Measurements from ENCODE around the gene TOMM20.

Gene TOMM20

GRCh38 chr1:235138821-235139220 is 10.2 kb upstream of the TOMM20 start:
- FAIRE-seq (no peak), DNase-seq (ENCODE audit: insufficient read length, low spot score) (no peak)

- no peak for FAIRE-seq
- DNase-seq (ENCODE audit: insufficient read length, low spot score) = no peak
Observed at GRCh38 chr1:235136111-235136510, 7.5 kb upstream of the TOMM20 start.

- FAIRE-seq (no peak), DNase-seq (ENCODE audit: insufficient read length, low spot score) (no peak)
Observed at GRCh38 chr1:235134171-235134570, 5.5 kb upstream of the TOMM20 start.

GRCh38 chr1:235133086-235133485 is 4.4 kb upstream of the TOMM20 start:
- FAIRE-seq (no peak), DNase-seq (ENCODE audit: insufficient read length, low spot score) (no peak)

- DNase-seq (ENCODE audit: insufficient read length, low spot score) = no peak
Observed at GRCh38 chr1:235131961-235132360, 3.3 kb upstream of the TOMM20 start.

GRCh38 chr1:235130766-235131270 is 2.2 kb upstream of the TOMM20 start:
- DNase-seq (ENCODE audit: insufficient read length, low spot score) (no peak), FAIRE-seq (no peak)

More at GRCh38 chr1:235131961-235132360, 3.3 kb upstream of the TOMM20 start:
- FAIRE-seq = no peak

GRCh38 chr1:235129774-235130570 is 1.3 kb upstream of the TOMM20 start:
- FAIRE-seq (no peak), DNase-seq (ENCODE audit: insufficient read length, low spot score) (no peak)

- no peak for FAIRE-seq
- no peak for DNase-seq (ENCODE audit: insufficient read length, low spot score)
Observed at GRCh38 chr1:235127732-235128455, 743 bp downstream of the TOMM20 start.

- no peak for DNase-seq (ENCODE audit: insufficient read length, low spot score)
- no peak for FAIRE-seq
Observed at GRCh38 chr1:235127203-235127602, 1.4 kb downstream of the TOMM20 start.

GRCh38 chr1:235124665-235125064 is 4.0 kb downstream of the TOMM20 start:
- no peak for DNase-seq (ENCODE audit: insufficient read length, low spot score)
- no peak for FAIRE-seq

GRCh38 chr1:235124111-235124510 is 4.5 kb downstream of the TOMM20 start:
- DNase-seq (ENCODE audit: insufficient read length, low spot score) (no peak), FAIRE-seq (no peak)

GRCh38 chr1:235122348-235122747 is 6.3 kb downstream of the TOMM20 start:
- FAIRE-seq (no peak), DNase-seq (ENCODE audit: insufficient read length, low spot score) (no peak)

- DNase-seq (ENCODE audit: insufficient read length, low spot score) (no peak), FAIRE-seq (no peak)
Observed at GRCh38 chr1:235113183-235113917, 15.3 kb downstream of the TOMM20 start.

- FAIRE-seq = no peak
Observed at GRCh38 chr1:235112297-235113182, 16.1 kb downstream of the TOMM20 start.

GRCh38 chr1:235111107-235111506 is 17.5 kb downstream of the TOMM20 start:
- DNase-seq (ENCODE audit: insufficient read length, low spot score) (no peak), FAIRE-seq (no peak)

More at GRCh38 chr1:235112297-235113182, 16.1 kb downstream of the TOMM20 start:
- DNase-seq (ENCODE audit: insufficient read length, low spot score) = no peak

GRCh38 chr1:235108876-235109275 is 19.8 kb downstream of the TOMM20 start:
- FAIRE-seq (no peak), DNase-seq (ENCODE audit: insufficient read length, low spot score) (no peak)

GRCh38 chr1:235108185-235108593 is 20.4 kb downstream of the TOMM20 start:
- FAIRE-seq = no peak
- DNase-seq (ENCODE audit: insufficient read length, low spot score) = no peak

- DNase-seq (ENCODE audit: insufficient read length, low spot score) (no peak), FAIRE-seq (no peak)
Observed at GRCh38 chr1:235107368-235108184, 21.1 kb downstream of the TOMM20 start.

GRCh38 chr1:235106457-235106856 is 22.2 kb downstream of the TOMM20 start:
- no peak for DNase-seq (ENCODE audit: insufficient read length, low spot score)
- FAIRE-seq = no peak

Measured in HTR-8/SVneo (cell line).